H9 (cell line): ENCODE measurements around the gene FBLN1. TPM values are rescaled to one million over a fixed set of nuclear protein-coding genes. Genes with fewer than 3 reads are reported as not detected.

ENCODE experiments used
- DNase-seq: peaks from one replicate; pipeline ENCODE4 v3.0.0-alpha.2; 2017
- H2AFZ ChIP-seq: one replicate; pipeline ENCODE4 v1.6.1; 2013; ENCODE audit warnings: mild to moderate bottlenecking, low read length, control low read depth, moderate library complexity
- H2AK5ac ChIP-seq: 2 replicates; pipeline ENCODE4 v1.6.1; 2013; ENCODE audit warnings: low read length, control low read depth, mixed read lengths; ENCODE audit not compliant: insufficient read length
- H2BK120ac ChIP-seq: one replicate; pipeline ENCODE4 v1.6.1; 2013; ENCODE audit warnings: low read depth, mild to moderate bottlenecking, low read length, control low read depth, inconsistent platforms; ENCODE audit not compliant: poor library complexity, severe bottlenecking
- H2BK12ac ChIP-seq: 2 replicates; pipeline ENCODE4 v1.6.1; 2013; ENCODE audit warnings: low read length, control low read depth, mixed read lengths, low read depth; ENCODE audit not compliant: insufficient read length
- H2BK15ac ChIP-seq: 2 replicates; pipeline ENCODE4 v1.6.1; 2013; ENCODE audit warnings: low read depth, low read length, control low read depth
- H2BK20ac ChIP-seq: one replicate; pipeline ENCODE4 v1.6.1; 2013; ENCODE audit warnings: low read depth, mild to moderate bottlenecking, low read length, control low read depth, inconsistent platforms; ENCODE audit not compliant: poor library complexity, severe bottlenecking
- H2BK5ac ChIP-seq: 2 replicates; pipeline ENCODE4 v1.6.1; 2013; ENCODE audit warnings: low read length, control low read depth, mixed read lengths; ENCODE audit not compliant: insufficient read length
- H3K14ac ChIP-seq: 2 replicates; pipeline ENCODE4 v1.6.1; 2013; ENCODE audit warnings: low read length, control low read depth; ENCODE audit not compliant: insufficient read depth
- H3K18ac ChIP-seq: 2 replicates; pipeline ENCODE4 v1.6.1; 2013; ENCODE audit warnings: low read depth, mild to moderate bottlenecking, mixed read lengths, low read length, control low read depth; ENCODE audit not compliant: insufficient read length
- H3K23ac ChIP-seq: 2 replicates; pipeline ENCODE4 v1.6.1; 2013; ENCODE audit warnings: low read length, control low read depth, mixed read lengths, low read depth; ENCODE audit not compliant: insufficient read length
- H3K23me2 ChIP-seq: 2 replicates; pipeline ENCODE4 v1.6.1; 2013; ENCODE audit warnings: low read depth, mild to moderate bottlenecking, mixed read lengths, low read length, control low read depth; ENCODE audit not compliant: insufficient read length, poor library complexity, severe bottlenecking
- H3K27ac ChIP-seq: 2 replicates; pipeline ENCODE4 v1.5.1; 2013; ENCODE audit warnings: low read length, control low read depth, mixed read lengths, low read depth; ENCODE audit not compliant: insufficient read length
- H3K27me3 ChIP-seq: 2 replicates; pipeline ENCODE4 v1.6.1; 2013; ENCODE audit warnings: low read length, control low read depth, inconsistent platforms; ENCODE audit not compliant: insufficient read depth
- H3K4ac ChIP-seq: 2 replicates; pipeline ENCODE4 v1.6.1; 2013; ENCODE audit warnings: low read depth, mild to moderate bottlenecking, control low read depth, inconsistent platforms, low read length, moderate library complexity
- H3K4me1 ChIP-seq: 2 replicates; pipeline ENCODE4 v1.6.1; 2013; ENCODE audit warnings: low read length, control low read depth, inconsistent platforms; ENCODE audit not compliant: insufficient read depth
- H3K4me2 ChIP-seq: 2 replicates; pipeline ENCODE4 v1.6.1; 2013; ENCODE audit warnings: low read length, control low read depth, mixed read lengths; ENCODE audit not compliant: insufficient read length, insufficient read depth
- H3K56ac ChIP-seq: 2 replicates; pipeline ENCODE4 v1.6.1; 2013; ENCODE audit warnings: low read depth, mild to moderate bottlenecking, mixed read lengths, low read length, control low read depth; ENCODE audit not compliant: insufficient read length
- H3K79me1 ChIP-seq: 2 replicates; pipeline ENCODE4 v1.6.1; 2013; ENCODE audit warnings: low read depth, mild to moderate bottlenecking, moderate library complexity, low read length, control low read depth, inconsistent platforms; ENCODE audit not compliant: insufficient read depth, poor library complexity, severe bottlenecking
- H3K79me2 ChIP-seq: 2 replicates; pipeline ENCODE4 v1.6.1; 2013; ENCODE audit warnings: low read length, control low read depth, inconsistent platforms; ENCODE audit not compliant: insufficient read depth
- H3K9ac ChIP-seq: 2 replicates; pipeline ENCODE4 v1.6.1; 2013; ENCODE audit warnings: low read length, control low read depth, mixed read lengths; ENCODE audit not compliant: insufficient read length; ENCODE audit errors: extremely low read depth
- H3K9me3 ChIP-seq: one replicate; pipeline ENCODE4 v1.6.1; 2013; ENCODE audit warnings: low read depth, low read length, inconsistent platforms; ENCODE audit not compliant: control insufficient read depth
- H3T11ph ChIP-seq: one replicate; pipeline ENCODE4 v1.6.1; 2013; ENCODE audit warnings: mild to moderate bottlenecking, low read length, control low read depth, inconsistent platforms
- H4K20me1 ChIP-seq: one replicate; pipeline ENCODE4 v1.6.1; 2013; ENCODE audit not compliant: control insufficient read depth, insufficient read length, insufficient read depth
- H4K5ac ChIP-seq: 2 replicates; pipeline ENCODE4 v1.6.1; 2013; ENCODE audit warnings: low read depth, mild to moderate bottlenecking, mixed read lengths, low read length, control low read depth; ENCODE audit not compliant: insufficient read length
- H4K8ac ChIP-seq: replicated peaks from 2 replicates; pipeline ENCODE4 v1.6.1; 2013; ENCODE audit warnings: low read length, control low read depth, mixed read lengths, low read depth; ENCODE audit not compliant: insufficient read length
- H4K91ac ChIP-seq: 2 replicates; pipeline ENCODE4 v1.6.1; 2013; ENCODE audit warnings: low read depth, mild to moderate bottlenecking, moderate library complexity, mixed read lengths, low read length, control low read depth; ENCODE audit not compliant: insufficient read length
- H3K27ac Mint-ChIP-seq, 3 experiments: 2 replicates in 2 of 3; 3 replicates in 1 of 3; pipeline ENCODE4 v1.8.0; 2020 to 2021; ENCODE audit warnings: mixed read lengths in 3 of 3, mild to moderate bottlenecking in 1 of 3, moderate library complexity in 1 of 3
- H3K27me3 Mint-ChIP-seq: 2 replicates; pipeline ENCODE4 v1.8.0; 2021; ENCODE audit warnings: low read depth, mild to moderate bottlenecking, moderate library complexity, mixed read lengths
- H3K36me3 Mint-ChIP-seq, 3 experiments: 2 replicates in 2 of 3; 3 replicates in 1 of 3; pipeline ENCODE4 v1.8.0; 2020 to 2021; ENCODE audit warnings: low read depth in 3 of 3, mixed read lengths in 3 of 3; ENCODE audit not compliant: insufficient read depth in 1 of 3
- H3K4me1 Mint-ChIP-seq, 2 experiments: 2 replicates each; pipeline ENCODE4 v1.8.0; 2020; ENCODE audit warnings: mixed read lengths in 2 of 2
- H3K4me3 Mint-ChIP-seq, 2 experiments: 2 replicates in 1 of 2; 3 replicates in 1 of 2; pipeline ENCODE4 v1.8.0; 2020 to 2021; ENCODE audit warnings: mild to moderate bottlenecking in 2 of 2, mixed read lengths in 2 of 2, moderate library complexity in 1 of 2
- H3K9me3 Mint-ChIP-seq, 2 experiments: 2 replicates in 1 of 2; 3 replicates in 1 of 2; pipeline ENCODE4 v1.8.0; 2020; ENCODE audit warnings: mild to moderate bottlenecking in 2 of 2, mixed read lengths in 2 of 2, moderate library complexity in 1 of 2
- WGBS: extraction: QIAGEN DNeasy Blood & Tissue Kit; methylation state at CpG from one replicate; pipeline ENCODE4 v1.1.7; 2013; ENCODE audit warnings: missing lambda C conversion rate, low lambda C conversion rate, mixed read lengths; ENCODE audit not compliant: insufficient read length; ENCODE audit errors: extremely low coverage; 5-methylcytosine and 5-hydroxymethylcytosine counted together
- total RNA-seq: library from RNA; stranded (reverse); gene quantifications from 2 replicates; pipeline ENCODE4 v1.2.1, GENCODE V29; 2021
- TF ChIP-seq, protein P1 (sequence below): fragments of 200-600 bp; sonication (generic); conservative IDR thresholded peaks from 3 replicates; pipeline ENCODE4 v1.8.0; 2021; ENCODE audit warnings: antibody characterized with exemption, mild to moderate bottlenecking

FBLN1 gene
- total RNA-seq, 1 experiment from 2014 or later, result 140 TPM

DNA sequence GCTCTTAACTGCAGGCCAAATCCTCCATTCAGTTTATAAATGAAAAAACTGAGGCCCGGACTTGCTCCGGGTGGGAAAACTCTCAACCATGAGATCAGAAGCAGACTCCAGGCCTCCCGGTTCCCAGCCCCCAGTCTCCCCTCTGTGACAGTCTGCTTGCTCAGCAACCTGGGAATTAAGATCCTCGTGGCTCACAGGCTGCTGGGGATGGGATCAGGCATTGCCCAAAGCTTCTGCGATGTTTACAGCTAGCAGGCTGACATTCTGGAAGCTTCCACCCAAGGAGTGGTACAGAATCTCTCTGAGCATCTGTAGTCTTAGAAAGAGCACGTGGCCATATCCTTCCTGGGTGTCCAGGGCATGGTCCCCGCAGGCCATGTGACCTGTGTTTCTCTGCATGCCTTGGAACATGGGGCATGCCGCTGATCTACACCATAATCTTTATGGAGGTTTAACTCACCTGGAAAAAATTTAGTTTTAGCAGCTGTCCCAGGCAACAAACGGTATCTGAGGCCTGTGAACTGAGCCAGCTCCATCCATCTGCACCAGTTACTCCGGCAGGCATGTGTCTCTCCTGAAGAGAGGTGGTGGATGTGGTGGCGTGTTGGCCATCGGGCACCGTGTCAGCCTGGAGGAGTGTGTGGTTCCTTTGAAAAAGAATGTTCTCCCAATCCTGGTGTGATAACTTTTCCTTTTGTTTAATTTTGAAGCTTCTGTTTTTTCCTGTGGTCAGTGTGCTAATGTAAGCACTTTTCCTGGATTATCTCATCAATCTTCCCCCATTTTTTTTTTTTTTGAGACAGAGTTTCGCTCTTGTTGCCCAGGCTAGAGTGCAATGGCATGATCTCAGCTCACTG lies 7.9 kb downstream of the FBLN1 start:
- no peaks in the 10 kb centered on the region for H3K9me3 Mint-ChIP-seq
- no peak overlapping the region for H3K14ac ChIP-seq
- DNase-seq, result no peak
- H2BK5ac ChIP-seq, result no peak overlapping the region
- no peak overlapping the region for H2BK20ac ChIP-seq
- no peak overlapping the region for H3K27ac ChIP-seq
- no peaks in the 10 kb centered on the region for H3K9me3 ChIP-seq
- no peak overlapping the region for H2AK5ac ChIP-seq
- H3K4me1 ChIP-seq, result peaks cover 6% of the 10 kb centered on the region; the same call in 1 of the 2 replicates
- no peak overlapping the region for H3K18ac ChIP-seq
- no peak overlapping the region for H4K5ac ChIP-seq
- H3K23me2 ChIP-seq, result no peaks in the 10 kb centered on the region
- H4K20me1 ChIP-seq, result no peaks in the 10 kb centered on the region
- H3K4me2 ChIP-seq, result no peak overlapping the region
- no peak overlapping the region for H3K56ac ChIP-seq
- no peak overlapping the region for H4K8ac ChIP-seq
- H3K36me3 Mint-ChIP-seq, result peaks cover 3 to 13% (median 13%) of the 10 kb centered on the region in 3 experiments; a peak in 6 of 7 replicates
- peak overlapping the region in 1 of 3 experiments; percentile 44; a peak in 1 of 7 replicates for H3K27ac Mint-ChIP-seq
- no peak overlapping the region for H3K4ac ChIP-seq
- H3K79me2 ChIP-seq, result peaks cover 22% of the 10 kb centered on the region; the same call in 1 of the 2 replicates
- no peak overlapping the region for H4K91ac ChIP-seq
- no peak overlapping the region for H3K4me3 Mint-ChIP-seq
- WGBS, result no CpG with 5 or more reads among the region's 14 CpGs
- H2BK15ac ChIP-seq, result no peak overlapping the region
- no peak overlapping the region for H2BK12ac ChIP-seq
- H2BK120ac ChIP-seq, result no peak overlapping the region
- H3T11ph ChIP-seq, result no peak overlapping the region
- no peak overlapping the region for H2AFZ ChIP-seq
- no peak overlapping the region for H3K23ac ChIP-seq
- no peaks in the 10 kb centered on the region for H3K27me3 ChIP-seq
- TF ChIP-seq, protein P1, sequence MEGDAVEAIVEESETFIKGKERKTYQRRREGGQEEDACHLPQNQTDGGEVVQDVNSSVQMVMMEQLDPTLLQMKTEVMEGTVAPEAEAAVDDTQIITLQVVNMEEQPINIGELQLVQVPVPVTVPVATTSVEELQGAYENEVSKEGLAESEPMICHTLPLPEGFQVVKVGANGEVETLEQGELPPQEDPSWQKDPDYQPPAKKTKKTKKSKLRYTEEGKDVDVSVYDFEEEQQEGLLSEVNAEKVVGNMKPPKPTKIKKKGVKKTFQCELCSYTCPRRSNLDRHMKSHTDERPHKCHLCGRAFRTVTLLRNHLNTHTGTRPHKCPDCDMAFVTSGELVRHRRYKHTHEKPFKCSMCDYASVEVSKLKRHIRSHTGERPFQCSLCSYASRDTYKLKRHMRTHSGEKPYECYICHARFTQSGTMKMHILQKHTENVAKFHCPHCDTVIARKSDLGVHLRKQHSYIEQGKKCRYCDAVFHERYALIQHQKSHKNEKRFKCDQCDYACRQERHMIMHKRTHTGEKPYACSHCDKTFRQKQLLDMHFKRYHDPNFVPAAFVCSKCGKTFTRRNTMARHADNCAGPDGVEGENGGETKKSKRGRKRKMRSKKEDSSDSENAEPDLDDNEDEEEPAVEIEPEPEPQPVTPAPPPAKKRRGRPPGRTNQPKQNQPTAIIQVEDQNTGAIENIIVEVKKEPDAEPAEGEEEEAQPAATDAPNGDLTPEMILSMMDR, result no peak
- no peaks in the 10 kb centered on the region for H3K27me3 Mint-ChIP-seq
- H3K79me1 ChIP-seq, result peaks cover 3% of the 10 kb centered on the region
- no peak overlapping the region for H3K9ac ChIP-seq
- peaks cover 70 to 80% of the 10 kb centered on the region in 2 experiments for H3K4me1 Mint-ChIP-seq
